HG03378 (cell line): ENCODE measurements around the gene EMC8.

Source experiments
- ATAC-seq: cut with Tn5 transposase; IDR thresholded peaks from one replicate; pipeline ENCODE4 v1.9.1; 2021; ENCODE audit warnings: mild to moderate bottlenecking, moderate library complexity; ENCODE audit not compliant: unreplicated experiment

The EMC8 gene

DNA sequence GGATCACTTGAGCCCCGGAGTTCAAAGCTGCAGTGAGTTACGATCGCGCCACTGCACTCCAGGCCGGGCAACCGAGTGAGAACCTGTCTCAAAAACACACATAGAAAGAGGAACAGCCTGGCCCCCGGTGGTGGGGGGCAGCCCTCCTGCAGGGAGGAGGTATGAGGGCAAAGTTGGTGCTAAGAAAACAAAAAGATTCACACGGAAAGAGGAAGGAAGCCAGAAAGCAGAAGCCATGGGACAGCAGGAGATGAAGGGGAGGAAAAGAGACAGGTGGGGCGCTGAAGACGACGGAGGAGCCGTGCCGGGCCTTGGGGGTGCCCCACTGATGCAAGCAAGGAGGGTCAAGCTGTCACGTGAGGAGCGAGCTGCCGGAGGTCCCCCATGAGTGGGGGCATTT lies 40.2 kb downstream of the EMC8 start:
- ATAC-seq, result no peak

- ATAC-seq, result peak; percentile 35
Observed at GRCh38 chr16:85757341-85757822, 42.0 kb downstream of the EMC8 start.

- peak; percentile 44 for ATAC-seq
Observed at GRCh38 chr16:85755929-85756768, 43.2 kb downstream of the EMC8 start.

DNA sequence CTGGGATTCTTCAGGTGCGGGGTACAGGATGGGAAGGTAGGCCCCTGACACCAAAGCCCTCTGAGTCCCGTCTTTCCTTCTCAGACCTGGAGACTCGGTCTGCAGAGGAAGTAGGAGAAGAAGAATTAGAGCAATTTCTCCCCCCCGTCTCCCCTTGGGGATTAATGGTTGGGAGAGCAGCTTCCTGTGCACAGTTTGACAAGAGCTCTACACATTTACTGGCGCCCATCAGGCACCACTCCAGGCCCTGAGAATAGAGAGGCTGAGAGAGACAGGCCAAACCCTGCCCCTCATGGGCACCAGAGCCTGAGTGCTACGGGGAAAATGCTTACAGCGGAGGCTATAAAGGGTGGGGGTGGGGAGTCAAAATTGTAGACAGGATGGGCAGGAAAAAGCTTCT lies 44.9 kb downstream of the EMC8 start:
- ATAC-seq, result no peak

GRCh38 chr16:85753976-85754375 lies 45.4 kb downstream of the EMC8 start:
- no peak for ATAC-seq

DNA sequence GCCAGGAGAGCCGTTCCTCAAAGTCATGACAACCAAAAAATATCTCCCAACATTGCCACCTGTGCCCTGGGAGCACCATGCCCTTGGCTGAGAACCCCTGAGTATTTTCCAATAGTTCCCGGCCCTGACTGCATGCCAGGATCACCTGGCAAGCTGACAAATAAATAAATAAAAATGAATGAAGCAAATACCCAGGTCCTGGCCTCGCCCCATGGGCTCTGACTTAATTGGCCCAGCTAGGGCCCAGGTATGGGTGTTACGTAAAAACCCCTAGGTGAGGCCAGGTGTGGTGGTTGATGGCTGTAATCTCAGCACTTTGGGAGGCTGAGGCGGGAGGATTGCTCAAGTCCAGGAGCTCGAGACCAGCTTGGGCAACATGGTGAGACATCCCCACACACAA lies 45.8 kb downstream of the EMC8 start:
- no peak for ATAC-seq

GRCh38 chr16:85752511-85753420 lies 46.6 kb downstream of the EMC8 start:
- ATAC-seq, result no peak

GRCh38 chr16:85751698-85752501 lies 47.4 kb downstream of the EMC8 start:
- no peak for ATAC-seq

- no peak for ATAC-seq
Observed at GRCh38 chr16:85750827-85751697, 48.3 kb downstream of the EMC8 start, which contains the start of gene C16orf74. Gene C16orf74, minus strand, starts transcription at chr16:85751096. Its CDS starts 15,879 bp downstream, at chr16:85735217.

- no peak for ATAC-seq
Observed at GRCh38 chr16:85750146-85750826, 49.1 kb downstream of the EMC8 start.

- ATAC-seq, result no peak
Observed at GRCh38 chr16:85749771-85750145, 49.6 kb downstream of the EMC8 start.

DNA sequence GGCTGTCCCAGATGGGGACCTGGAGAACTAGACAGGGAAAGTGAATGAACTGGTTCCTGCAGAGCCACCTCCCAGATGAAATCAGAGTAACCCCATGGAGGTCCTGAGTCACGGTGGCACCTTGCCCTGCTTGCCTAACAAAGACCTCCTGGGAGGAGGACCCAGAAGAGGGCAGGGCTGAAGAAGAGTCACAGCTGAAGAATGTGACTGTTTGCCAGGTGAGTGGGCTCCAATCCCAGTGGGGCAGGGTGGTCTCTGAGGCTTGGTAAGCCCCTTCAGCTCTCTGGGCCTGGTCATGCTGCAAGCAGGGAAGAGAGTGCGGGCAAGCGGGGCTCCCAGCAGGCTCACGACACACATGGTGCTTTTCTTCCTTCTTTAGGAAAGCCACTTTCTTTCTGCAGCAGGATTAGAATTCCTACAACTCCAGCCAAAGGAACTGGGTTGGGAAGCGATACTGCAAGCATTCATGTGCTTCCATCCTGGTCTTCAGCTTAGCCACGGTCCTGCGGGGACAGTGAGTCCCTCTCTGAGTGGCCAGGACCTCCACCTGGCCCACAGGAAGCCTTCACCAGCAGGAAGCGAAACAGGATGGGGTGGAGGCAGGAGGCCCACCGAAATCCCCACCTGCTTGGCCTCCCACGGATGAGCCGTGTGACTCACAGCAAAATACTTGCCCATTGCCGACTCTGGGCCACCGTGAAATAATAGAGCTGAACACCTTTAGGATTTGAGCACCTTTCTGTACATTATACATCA lies 52.7 kb downstream of the EMC8 start:
- no peak for ATAC-seq

DNA sequence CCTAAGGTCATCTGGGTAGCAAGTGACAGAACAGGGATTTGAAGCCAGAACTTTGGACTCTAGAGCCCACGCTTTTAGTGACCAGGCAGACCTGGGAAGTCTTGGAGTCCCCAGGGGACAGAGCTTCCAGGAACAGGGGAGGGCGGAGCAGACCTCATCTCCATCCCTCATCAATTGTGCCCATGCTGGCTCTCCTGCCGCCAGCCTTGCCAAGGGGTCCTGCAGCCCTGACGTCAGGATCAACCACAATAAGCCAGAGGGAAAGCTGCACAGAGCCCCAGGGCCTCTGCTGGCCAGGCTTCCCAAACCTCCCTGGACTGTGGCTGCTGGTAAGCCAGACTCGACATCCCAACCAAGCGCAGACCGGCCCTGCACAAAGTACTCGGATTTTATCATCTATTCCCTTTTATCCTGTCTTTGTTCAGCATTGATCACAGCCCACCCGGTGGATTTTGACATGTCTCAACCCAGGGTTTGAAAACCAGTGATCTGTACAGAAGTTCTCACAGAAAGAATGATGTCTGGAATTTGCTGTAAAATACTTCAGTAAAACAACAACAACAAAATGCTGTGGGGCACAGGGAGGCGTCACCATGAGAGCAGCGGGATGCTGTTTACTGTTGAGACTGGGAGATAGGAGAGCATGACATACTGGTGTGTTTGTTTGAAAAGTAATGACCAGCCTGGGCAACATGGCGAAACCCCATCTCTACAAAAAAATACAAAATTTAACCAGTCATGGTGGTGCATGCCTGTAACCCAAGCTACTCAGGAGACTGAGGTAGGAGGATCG lies 60.2 kb downstream of the EMC8 start:
- ATAC-seq, result no peak

GRCh38 chr16:85736921-85737320 lies 62.4 kb downstream of the EMC8 start:
- no peak for ATAC-seq

DNA sequence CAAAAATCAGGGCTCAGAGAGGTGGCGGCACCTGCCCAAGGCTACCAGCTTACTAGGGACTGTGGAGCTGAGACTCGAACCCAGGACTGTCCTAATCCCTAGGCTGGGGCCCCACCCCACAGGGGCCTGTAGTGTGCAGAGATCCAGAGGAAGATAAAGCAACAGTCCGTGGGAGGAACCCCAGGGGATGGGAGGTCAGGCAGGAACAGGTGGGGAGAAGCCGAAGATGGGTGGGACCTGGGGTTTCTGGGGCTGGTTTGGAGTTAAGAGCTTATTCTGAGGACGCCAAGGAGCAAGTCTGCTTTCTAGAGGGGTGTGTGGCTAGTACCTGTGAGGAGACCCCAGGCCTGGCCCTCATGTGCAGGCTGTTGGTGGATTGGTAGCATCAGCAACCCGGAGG lies 63.4 kb downstream of the EMC8 start:
- ATAC-seq, result no peak

GRCh38 chr16:85735225-85735635 lies 64.1 kb downstream of the EMC8 start:
- peak; percentile 79 for ATAC-seq

DNA sequence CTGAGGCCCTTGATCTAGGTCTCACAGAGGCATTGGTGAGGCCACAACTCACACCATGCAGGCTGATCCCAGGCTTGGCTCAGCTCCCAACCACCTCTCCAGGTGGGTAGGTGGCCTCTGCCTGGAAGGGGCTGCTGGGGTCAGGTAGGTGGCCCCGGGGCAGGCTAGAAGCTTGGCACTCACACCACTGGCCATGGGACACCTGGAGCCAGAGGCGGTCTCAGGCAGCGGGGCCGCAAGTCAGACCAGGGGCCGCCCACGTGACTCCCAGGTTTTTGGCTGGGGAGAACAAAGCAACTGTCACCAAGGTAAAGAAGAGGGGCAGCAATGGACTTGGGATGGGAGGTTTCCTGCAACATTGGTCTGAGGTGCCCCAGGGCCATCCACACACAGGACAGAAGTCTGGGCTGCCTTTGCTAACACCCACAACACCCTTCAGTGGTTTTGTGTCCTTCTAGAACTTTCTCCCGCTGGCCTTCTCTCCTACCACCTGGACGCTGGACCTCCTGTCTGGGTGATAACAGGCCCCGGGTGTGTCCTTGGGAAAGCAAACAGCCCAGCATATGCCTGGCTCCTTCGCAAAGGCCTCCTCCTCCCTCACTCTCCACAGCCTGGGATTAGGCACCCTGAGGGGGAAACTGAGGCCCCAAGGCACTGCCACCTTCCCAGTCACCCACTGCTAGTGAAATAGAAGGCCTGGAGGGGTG lies 64.9 kb downstream of the EMC8 start:
- no peak for ATAC-seq
